ENCODE data around the gene AKR1B15.
"Not testable (repeated sequence)": the region's sequence is repeated elsewhere in the genome, so short reads cannot be mapped to it uniquely, and the experiment has no call there.

AKR1B15 gene

GRCh38 chr7:134532954-134533218, 16.0 kb upstream of the AKR1B15 start:
- no peak for DNase-seq (ENCODE audit: low spot score)

GRCh38 chr7:134533288-134533771, 15.6 kb upstream of the AKR1B15 start:
- DNase-seq (ENCODE audit: low spot score) = no peak

- no peak for DNase-seq (ENCODE audit: low spot score)
Measured at GRCh38 chr7:134534633-134535032, 14.3 kb upstream of the AKR1B15 start.

- no peak for DNase-seq (ENCODE audit: low spot score)
Measured at GRCh38 chr7:134535272-134535918, 13.5 kb upstream of the AKR1B15 start.

GRCh38 chr7:134535919-134536299, 13.0 kb upstream of the AKR1B15 start:
- DNase-seq (ENCODE audit: low spot score) = no peak

GRCh38 chr7:134536558-134536957, 12.4 kb upstream of the AKR1B15 start:
- not testable (repeated sequence) for DNase-seq (ENCODE audit: low spot score)

GRCh38 chr7:134537273-134537781, 11.6 kb upstream of the AKR1B15 start:
- DNase-seq (ENCODE audit: low spot score) = not testable (repeated sequence)

GRCh38 chr7:134539380-134540004, 9.4 kb upstream of the AKR1B15 start:
- DNase-seq (ENCODE audit: low spot score) = no peak

- not testable (repeated sequence) for DNase-seq (ENCODE audit: low spot score)
Measured at GRCh38 chr7:134541501-134542194, 7.3 kb upstream of the AKR1B15 start.

GRCh38 chr7:134542195-134542771, 6.6 kb upstream of the AKR1B15 start:
- no peak for DNase-seq (ENCODE audit: low spot score)

GRCh38 chr7:134545380-134545779, 3.5 kb upstream of the AKR1B15 start:
- no peak for DNase-seq (ENCODE audit: low spot score)

- no peak for DNase-seq (ENCODE audit: low spot score)
Measured at GRCh38 chr7:134545918-134546317, 3.0 kb upstream of the AKR1B15 start.

- no peak for DNase-seq (ENCODE audit: low spot score)
Measured at GRCh38 chr7:134546955-134547354, 2.0 kb upstream of the AKR1B15 start.

- peak; percentile 88 for DNase-seq (ENCODE audit: low spot score)
Measured at GRCh38 chr7:134547397-134548054, 1.4 kb upstream of the AKR1B15 start.

- no peak for DNase-seq (ENCODE audit: low spot score)
Measured at GRCh38 chr7:134549366-134549765, 456 bp downstream of the AKR1B15 start.

- DNase-seq (ENCODE audit: low spot score) = no peak
Measured at GRCh38 chr7:134552105-134552504, 3.2 kb downstream of the AKR1B15 start.

GRCh38 chr7:134553976-134554375, 5.1 kb downstream of the AKR1B15 start:
- no peak for DNase-seq (ENCODE audit: low spot score)

- no peak for DNase-seq (ENCODE audit: low spot score)
Measured at GRCh38 chr7:134554417-134554966, 5.6 kb downstream of the AKR1B15 start.

- no peak for DNase-seq (ENCODE audit: low spot score)
Measured at GRCh38 chr7:134557391-134557790, 8.5 kb downstream of the AKR1B15 start.

- DNase-seq (ENCODE audit: low spot score) = no peak
Measured at GRCh38 chr7:134558370-134558769, 9.5 kb downstream of the AKR1B15 start.

GRCh38 chr7:134561616-134562015, 12.7 kb downstream of the AKR1B15 start:
- DNase-seq (ENCODE audit: low spot score) = not testable (repeated sequence)

GRCh38 chr7:134562136-134562535, 13.2 kb downstream of the AKR1B15 start:
- peak; percentile 33 for DNase-seq (ENCODE audit: low spot score)

All from AG20443 (cell line).